ENCODE data around the gene TMEM43.
A peak's percentile ranks its signal among the peaks of the same experiment; 100 is the strongest.

TMEM43 gene

GRCh38 chr3:14183015-14183577, 58.2 kb downstream of the TMEM43 start:
- no peak for DNase-seq (ENCODE audit: low read depth)
- TF ChIP-seq MYC (IDR thresholded peaks at IDR 0.05; ENCODE audit: low read depth, low read length) (no peak), CTCF (IDR thresholded peaks at IDR 0.05; ENCODE audit: low read depth, low read length) (no peak), POLR2A (IDR thresholded peaks at IDR 0.05; ENCODE audit: extremely low read depth, insufficient read length) (no peak), MAX (IDR thresholded peaks at IDR 0.05; ENCODE audit: low read depth, low read length) (no peak)
- H3K4me3 ChIP-seq (ENCODE audit: low read depth, low read length): peak overlapping the region; percentile 25

GRCh38 chr3:14186854-14187458, 62.1 kb downstream of the TMEM43 start:
- no peak overlapping the region for H3K4me3 ChIP-seq (ENCODE audit: low read depth, low read length)
- no peak for DNase-seq (ENCODE audit: low read depth)
- TF ChIP-seq POLR2A (IDR thresholded peaks at IDR 0.05; ENCODE audit: extremely low read depth, insufficient read length) (no peak), MAX (IDR thresholded peaks at IDR 0.05; ENCODE audit: low read depth, low read length) (no peak), CTCF (IDR thresholded peaks at IDR 0.05; ENCODE audit: low read depth, low read length) (no peak), MYC (IDR thresholded peaks at IDR 0.05; ENCODE audit: low read depth, low read length) (no peak)

- DNase-seq (ENCODE audit: low read depth): no peak
- H3K4me3 ChIP-seq (ENCODE audit: low read depth, low read length): no peak overlapping the region
- no peak for TF ChIP-seq POLR2A (IDR thresholded peaks at IDR 0.05; ENCODE audit: extremely low read depth, insufficient read length)
- TF ChIP-seq MAX (IDR thresholded peaks at IDR 0.05; ENCODE audit: low read depth, low read length): no peak
- TF ChIP-seq CTCF (IDR thresholded peaks at IDR 0.05; ENCODE audit: low read depth, low read length): no peak
- TF ChIP-seq MYC (IDR thresholded peaks at IDR 0.05; ENCODE audit: low read depth, low read length): no peak
Observed at GRCh38 chr3:14188041-14188754, 63.3 kb downstream of the TMEM43 start.

All from NB4 (cell line).